ENCODE results near the gene ZNF474. TPM values are rescaled to one million over a fixed set of nuclear protein-coding genes. Genes with fewer than 3 reads are reported as not detected.

Gene ZNF474
- total RNA-seq, 1 experiment from 2014 or later: not detected

DNA sequence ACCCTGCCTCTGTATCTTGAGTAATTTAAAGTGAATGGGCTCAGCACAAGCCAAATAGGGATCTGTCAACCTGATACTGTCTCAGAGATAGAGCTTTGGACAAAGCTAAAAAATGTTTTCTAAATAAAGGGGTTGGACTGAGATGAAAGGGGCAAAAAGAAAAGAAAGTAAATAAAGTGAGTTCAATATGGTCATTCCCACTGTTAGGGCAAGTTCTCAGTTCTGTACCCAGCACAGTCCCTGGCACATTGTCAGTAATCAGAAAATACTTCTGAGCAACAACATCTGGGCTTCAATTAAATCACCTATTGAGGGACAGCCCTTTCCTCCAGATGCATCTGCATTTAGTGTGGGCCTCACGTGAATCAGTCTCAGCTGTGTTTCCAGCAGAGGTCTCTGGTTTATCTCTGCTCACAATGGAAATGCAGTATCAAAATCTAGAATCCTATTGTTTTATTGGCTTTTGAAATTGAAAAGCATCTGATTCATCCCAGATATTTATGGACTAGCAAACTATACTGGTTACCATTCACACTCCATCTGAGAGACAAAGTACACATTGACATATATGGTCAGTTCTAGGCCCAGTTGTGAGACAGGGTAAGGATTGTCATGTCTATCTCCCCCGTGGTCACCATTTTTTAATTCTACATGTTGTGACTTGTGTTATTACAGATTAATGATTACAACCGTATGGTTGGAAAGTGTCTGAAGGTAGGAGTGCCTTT is 35.6 kb downstream of the ZNF474 start:
- Histone ChIP-seq H3K4me1 (ENCODE audit: insufficient read depth, low read length, poor library complexity, severe bottlenecking) (peaks cover 15% of the 10 kb centered on the region), H3K27ac (ENCODE audit: low read depth, low read length, poor library complexity, severe bottlenecking) (no peak overlapping the region), H3K9me3 (ENCODE audit: low read depth, low read length, poor library complexity, severe bottlenecking) (no peaks in the 10 kb centered on the region), H3K36me3 (ENCODE audit: insufficient read depth, low read length, poor library complexity, severe bottlenecking) (no peaks in the 10 kb centered on the region), H3K27me3 (replicated peaks; ENCODE audit: insufficient read depth, low read depth, low read length, poor library complexity) (no peaks in the 10 kb centered on the region), H3K4me3 (ENCODE audit: low read depth, low read length, poor library complexity, severe bottlenecking) (no peak overlapping the region)
- BruUV-seq (replicated peaks): no TSS peak
- no peak for TF ChIP-seq EZH2 (IDR thresholded peaks at IDR 0.05; ENCODE audit: borderline replicate concordance, low read depth, low read length, poor library complexity, severe bottlenecking)
- TF ChIP-seq, protein P1, sequence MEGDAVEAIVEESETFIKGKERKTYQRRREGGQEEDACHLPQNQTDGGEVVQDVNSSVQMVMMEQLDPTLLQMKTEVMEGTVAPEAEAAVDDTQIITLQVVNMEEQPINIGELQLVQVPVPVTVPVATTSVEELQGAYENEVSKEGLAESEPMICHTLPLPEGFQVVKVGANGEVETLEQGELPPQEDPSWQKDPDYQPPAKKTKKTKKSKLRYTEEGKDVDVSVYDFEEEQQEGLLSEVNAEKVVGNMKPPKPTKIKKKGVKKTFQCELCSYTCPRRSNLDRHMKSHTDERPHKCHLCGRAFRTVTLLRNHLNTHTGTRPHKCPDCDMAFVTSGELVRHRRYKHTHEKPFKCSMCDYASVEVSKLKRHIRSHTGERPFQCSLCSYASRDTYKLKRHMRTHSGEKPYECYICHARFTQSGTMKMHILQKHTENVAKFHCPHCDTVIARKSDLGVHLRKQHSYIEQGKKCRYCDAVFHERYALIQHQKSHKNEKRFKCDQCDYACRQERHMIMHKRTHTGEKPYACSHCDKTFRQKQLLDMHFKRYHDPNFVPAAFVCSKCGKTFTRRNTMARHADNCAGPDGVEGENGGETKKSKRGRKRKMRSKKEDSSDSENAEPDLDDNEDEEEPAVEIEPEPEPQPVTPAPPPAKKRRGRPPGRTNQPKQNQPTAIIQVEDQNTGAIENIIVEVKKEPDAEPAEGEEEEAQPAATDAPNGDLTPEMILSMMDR (conservative IDR thresholded peaks at IDR 0.05; ENCODE audit: low read depth, low read length): no peak
- intact Hi-C loops (cut with micrococcal nuclease; ENCODE audit: unreplicated experiment): no loop called here
- ChIA-PET POLR2A (ENCODE audit: low non-redundant PET) (no interaction called here), CTCF (no interaction called here)
- no peak for DNase-seq (ENCODE audit: low spot score)

GRCh38 chr5:122165559-122166078 is 36.3 kb downstream of the ZNF474 start:
- BruUV-seq (replicated peaks): no TSS peak
- no peaks in the 10 kb centered on the region for H3K27me3 ChIP-seq (replicated peaks; ENCODE audit: insufficient read depth, low read depth, low read length, poor library complexity)
- POLR2A ChIA-PET (ENCODE audit: low non-redundant PET): no interaction called here
- CTCF ChIA-PET: no interaction called here
- no peaks in the 10 kb centered on the region for H3K9me3 ChIP-seq (ENCODE audit: low read depth, low read length, poor library complexity, severe bottlenecking)
- no peaks in the 10 kb centered on the region for H3K36me3 ChIP-seq (ENCODE audit: insufficient read depth, low read length, poor library complexity, severe bottlenecking)
- intact Hi-C loops (cut with micrococcal nuclease; ENCODE audit: unreplicated experiment): no loop called here
- no peak overlapping the region for H3K4me3 ChIP-seq (ENCODE audit: low read depth, low read length, poor library complexity, severe bottlenecking)
- H3K4me1 ChIP-seq (ENCODE audit: insufficient read depth, low read length, poor library complexity, severe bottlenecking): peaks cover 15% of the 10 kb centered on the region
- DNase-seq (ENCODE audit: low spot score): no peak
- TF ChIP-seq, protein P1 (conservative IDR thresholded peaks at IDR 0.05; ENCODE audit: low read depth, low read length): no peak
- no peak for TF ChIP-seq EZH2 (IDR thresholded peaks at IDR 0.05; ENCODE audit: borderline replicate concordance, low read depth, low read length, poor library complexity, severe bottlenecking)
- H3K27ac ChIP-seq (ENCODE audit: low read depth, low read length, poor library complexity, severe bottlenecking): no peak overlapping the region

DNA sequence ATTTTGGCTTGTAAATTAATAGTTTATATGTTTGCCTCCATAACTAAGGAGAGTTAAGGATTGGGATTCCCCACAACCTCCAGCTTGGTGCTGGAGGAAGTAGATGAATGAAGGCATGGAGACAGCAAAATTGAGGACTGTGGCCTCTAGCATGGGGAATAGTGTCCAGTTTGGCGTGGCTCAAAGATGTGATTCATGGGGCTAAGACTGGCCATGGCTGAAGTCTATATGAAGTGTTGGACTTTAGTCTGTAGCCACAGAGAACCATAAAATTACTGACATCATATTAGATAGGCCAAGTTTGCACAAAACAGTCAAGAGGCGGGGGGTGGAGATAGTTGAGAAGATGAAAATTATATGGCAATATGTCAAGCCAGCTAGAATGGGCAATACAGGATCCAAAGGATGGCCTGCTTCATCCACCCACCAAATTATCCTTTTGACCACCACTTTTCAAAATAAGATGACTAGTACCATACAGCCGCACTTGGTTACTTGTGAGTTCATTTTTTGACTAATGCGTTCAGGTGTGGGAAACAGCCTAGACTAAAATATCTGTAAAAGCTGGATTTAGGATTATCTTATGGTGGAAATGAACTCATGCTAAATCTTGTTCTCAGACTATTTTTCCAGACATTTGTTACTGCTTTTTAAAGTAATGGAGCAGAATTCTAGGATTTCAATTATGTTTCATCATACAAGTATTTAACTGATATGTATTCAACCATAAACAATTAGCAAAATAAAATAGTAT is 40.2 kb downstream of the ZNF474 start:
- no peaks in the 10 kb centered on the region for H3K27me3 ChIP-seq (replicated peaks; ENCODE audit: insufficient read depth, low read depth, low read length, poor library complexity)
- H3K9me3 ChIP-seq (ENCODE audit: low read depth, low read length, poor library complexity, severe bottlenecking): no peaks in the 10 kb centered on the region
- H3K4me1 ChIP-seq (ENCODE audit: insufficient read depth, low read length, poor library complexity, severe bottlenecking): no peaks in the 10 kb centered on the region
- DNase-seq (ENCODE audit: low spot score): no peak
- TF ChIP-seq EZH2 (IDR thresholded peaks at IDR 0.05; ENCODE audit: borderline replicate concordance, low read depth, low read length, poor library complexity, severe bottlenecking): no peak
- TF ChIP-seq, protein P1 (conservative IDR thresholded peaks at IDR 0.05; ENCODE audit: low read depth, low read length): no peak
- ChIA-PET POLR2A (ENCODE audit: low non-redundant PET) (no interaction called here), CTCF (no interaction called here)
- H3K27ac ChIP-seq (ENCODE audit: low read depth, low read length, poor library complexity, severe bottlenecking): no peak overlapping the region
- no peaks in the 10 kb centered on the region for H3K36me3 ChIP-seq (ENCODE audit: insufficient read depth, low read length, poor library complexity, severe bottlenecking)
- BruUV-seq (replicated peaks): no TSS peak
- H3K4me3 ChIP-seq (ENCODE audit: low read depth, low read length, poor library complexity, severe bottlenecking): no peak overlapping the region
- intact Hi-C loops (cut with micrococcal nuclease; ENCODE audit: unreplicated experiment): no loop called here

Measured in A673 (cell line).